Middle frontal gyrus (tissue), 1 donor: Measurements from ENCODE around the gene SPATA21.

Experiments used
- DNase-seq: peaks from one replicate; pipeline ENCODE4 v3.0.0-alpha.2; 2015; ENCODE audit warnings: low spot score; ENCODE audit errors: extremely low spot score

The SPATA21 gene

GRCh38 chr1:16421201-16421600, 16.0 kb downstream of the SPATA21 start:
- DNase-seq = no peak

- DNase-seq = no peak
These were observed 16.7 kb downstream of the SPATA21 start for GRCh38 chr1:16420424-16421118.

- no peak for DNase-seq
These were observed 18.3 kb downstream of the SPATA21 start for GRCh38 chr1:16418823-16419425.

- no peak for DNase-seq
These were observed 24.0 kb downstream of the SPATA21 start for GRCh38 chr1:16413191-16413590.

- DNase-seq = no peak
These were observed 26.4 kb downstream of the SPATA21 start for GRCh38 chr1:16410803-16411202.

- DNase-seq = no peak
These were observed 27.6 kb downstream of the SPATA21 start for GRCh38 chr1:16409536-16410152.

GRCh38 chr1:16406868-16407267, 30.4 kb downstream of the SPATA21 start:
- no peak for DNase-seq

- no peak for DNase-seq
These were observed 31.8 kb downstream of the SPATA21 start for GRCh38 chr1:16405441-16405840.

GRCh38 chr1:16402742-16403141, 34.5 kb downstream of the SPATA21 start:
- no peak for DNase-seq

- no peak for DNase-seq
These were observed 38.8 kb downstream of the SPATA21 start for GRCh38 chr1:16398371-16398953.

- no peak for DNase-seq
These were observed 40.1 kb downstream of the SPATA21 start for GRCh38 chr1:16397120-16397519.

- DNase-seq = no peak
These were observed 40.6 kb downstream of the SPATA21 start for GRCh38 chr1:16396591-16396990.

GRCh38 chr1:16394977-16395376, 42.2 kb downstream of the SPATA21 start:
- DNase-seq = no peak

GRCh38 chr1:16393570-16394521, 43.4 kb downstream of the SPATA21 start:
- DNase-seq = peak; percentile 3

GRCh38 chr1:16392740-16393569, 44.3 kb downstream of the SPATA21 start:
- DNase-seq = no peak

GRCh38 chr1:16391411-16391810, 45.8 kb downstream of the SPATA21 start:
- DNase-seq = no peak

- no peak for DNase-seq
These were observed 49.7 kb downstream of the SPATA21 start for GRCh38 chr1:16387201-16388188.

GRCh38 chr1:16386454-16387113, 50.6 kb downstream of the SPATA21 start:
- no peak for DNase-seq
